Heart left ventricle (tissue), 13 donors: Measurements from ENCODE around the gene VSIG10L.

Experiments
- CTCF ChIP-seq, 12 donors: fragments of 200-600 bp; sonication (generic) in 4 of 12; IDR thresholded peaks; one replicate each; pipeline versions ENCODE4 v1.5.0 to v1.8.0; 2018 to 2022; ENCODE audit warnings: antibody characterized with exemption in 12 of 12, mild to moderate bottlenecking in 5 of 12
- POLR2A ChIP-seq, 2 donors: fragments of 450-650 bp; IDR thresholded peaks; one replicate each; pipeline ENCODE4 v1.6.1; 2017; ENCODE audit warnings: antibody characterized with exemption in 2 of 2, mild to moderate bottlenecking in 2 of 2, moderate library complexity in 2 of 2
- donor health status: ischemic (EF 13 %, LVEDD 7.1; RV severe dilation, severe dysfunction).
- donor health status: DM: no; HTN: yes; CAD: no.
- donor health status: DM: no; HTN: no; CAD: no.
- donor health status: ischemic (EF 25% LVEDD 6.9; RV normal size, moderate dysfunction).
- donor health status: ischemic (EF 25% LVEDD 5.7; RV mildly dilated, moderate dysfunction).
- donor health status: ischemic (EF 35%, LVEDD 5.7; RV mildly dilated, moderate dysfunction).
- donor health status: nonischemic (EF 11% LVEDD 7.7; RV severe dilation, severe dysfunction).
- donor health status: DM: yes; HTN: yes; CAD: no.
- donor health status: PGD.
- donor health status: ischemic (EF 29% LVEDD 5.4; RV normal size, mild dysfunction).
- donor health status: nonischemic (EF 23%, LVEDD 6.1; RV moderate dilation, normal function).

- TF ChIP-seq POLR2A (IDR thresholded peaks at IDR 0.05) (no peak), CTCF (IDR thresholded peaks at IDR 0.05) (no peak)
Observed at GRCh38 chr19:51323481-51324166, 18.3 kb downstream of the VSIG10L start.
